ENCODE measurements around the gene PDXP. TPM values are rescaled to one million over a fixed set of nuclear protein-coding genes. Genes with fewer than 3 reads are reported as not detected.
A peak's percentile ranks its signal among the peaks of the same experiment; 100 is the strongest.

Gene PDXP
- total RNA-seq, 1 donor from 2014 or later: 88.1 TPM

- H3K9me3 Mint-ChIP-seq (ENCODE audit: unreplicated experiment): peaks cover 5% of the 10 kb centered on the region
- TF ChIP-seq CTCF (IDR thresholded peaks at IDR 0.05; ENCODE audit: partially characterized antibody, unreplicated experiment): no peak
- no peak overlapping the region for H3K27ac Mint-ChIP-seq (ENCODE audit: unreplicated experiment)
Measured at GRCh38 chr22:37681001-37681424, 22.5 kb downstream of the PDXP start.

GRCh38 chr22:37681556-37682049 lies 23.1 kb downstream of the PDXP start:
- TF ChIP-seq CTCF (IDR thresholded peaks at IDR 0.05; ENCODE audit: partially characterized antibody, unreplicated experiment): peak; percentile 69
- Mint-ChIP-seq H3K4me1 (ENCODE audit: low read depth, unreplicated experiment) (peaks cover 3% of the 10 kb centered on the region), H3K27ac (ENCODE audit: unreplicated experiment) (no peak overlapping the region), H3K27me3 (ENCODE audit: unreplicated experiment) (peaks cover 5% of the 10 kb centered on the region), H3K4me3 (ENCODE audit: unreplicated experiment) (no peak overlapping the region), H3K9me3 (ENCODE audit: unreplicated experiment) (peaks cover 7% of the 10 kb centered on the region), H3K36me3 (ENCODE audit: unreplicated experiment) (no peaks in the 10 kb centered on the region)
- peak; percentile 74 for DNase-seq

More at GRCh38 chr22:37681001-37681424, 22.5 kb downstream of the PDXP start:
- H3K4me3 Mint-ChIP-seq (ENCODE audit: unreplicated experiment): no peak overlapping the region
- H3K27me3 Mint-ChIP-seq (ENCODE audit: unreplicated experiment): peaks cover 7% of the 10 kb centered on the region
- H3K36me3 Mint-ChIP-seq (ENCODE audit: unreplicated experiment): no peaks in the 10 kb centered on the region
- peaks cover 3% of the 10 kb centered on the region for H3K4me1 Mint-ChIP-seq (ENCODE audit: low read depth, unreplicated experiment)
- no peak for DNase-seq

- H3K36me3 Mint-ChIP-seq (ENCODE audit: unreplicated experiment): no peaks in the 10 kb centered on the region
- no peak for TF ChIP-seq CTCF (IDR thresholded peaks at IDR 0.05; ENCODE audit: partially characterized antibody, unreplicated experiment)
- H3K27ac Mint-ChIP-seq (ENCODE audit: unreplicated experiment): no peak overlapping the region
- peaks cover 3% of the 10 kb centered on the region for H3K27me3 Mint-ChIP-seq (ENCODE audit: unreplicated experiment)
- no peak overlapping the region for H3K4me3 Mint-ChIP-seq (ENCODE audit: unreplicated experiment)
- no peak for DNase-seq
- H3K4me1 Mint-ChIP-seq (ENCODE audit: low read depth, unreplicated experiment): peaks cover 4% of the 10 kb centered on the region
- peaks cover 3% of the 10 kb centered on the region for H3K9me3 Mint-ChIP-seq (ENCODE audit: unreplicated experiment)
Measured at GRCh38 chr22:37684803-37685615, 26.5 kb downstream of the PDXP start.

GRCh38 chr22:37686002-37686982 lies 27.8 kb downstream of the PDXP start, which contains the start of gene NOL12:
TSS of gene NOL12 (plus strand) at chr22:37686343. CDS start at chr22:37686393, 50 bp downstream.
- no peak for TF ChIP-seq CTCF (IDR thresholded peaks at IDR 0.05; ENCODE audit: partially characterized antibody, unreplicated experiment)
- no peaks in the 10 kb centered on the region for H3K36me3 Mint-ChIP-seq (ENCODE audit: unreplicated experiment)
- peaks cover 3% of the 10 kb centered on the region for H3K27me3 Mint-ChIP-seq (ENCODE audit: unreplicated experiment)
- peaks cover 6% of the 10 kb centered on the region for H3K4me1 Mint-ChIP-seq (ENCODE audit: low read depth, unreplicated experiment)
- H3K4me3 Mint-ChIP-seq (ENCODE audit: unreplicated experiment): peak within 1 kb of the TSS; percentile 92
- DNase-seq: peak; percentile 83
- H3K27ac Mint-ChIP-seq (ENCODE audit: unreplicated experiment): peak within 1 kb of the TSS; percentile 93
- H3K9me3 Mint-ChIP-seq (ENCODE audit: unreplicated experiment): peaks cover 3% of the 10 kb centered on the region
